HG02885 (cell line): ENCODE results near the gene ANKHD1.
"Not testable (repeated sequence)": the region's sequence is repeated elsewhere in the genome, so short reads cannot be mapped to it uniquely, and the experiment has no call there.

Source experiments
- ATAC-seq: cut with Tn5 transposase; IDR thresholded peaks from one replicate; pipeline ENCODE4 v1.9.1; 2021; ENCODE audit warnings: mild to moderate bottlenecking; ENCODE audit not compliant: unreplicated experiment, poor library complexity

The ANKHD1 gene

DNA sequence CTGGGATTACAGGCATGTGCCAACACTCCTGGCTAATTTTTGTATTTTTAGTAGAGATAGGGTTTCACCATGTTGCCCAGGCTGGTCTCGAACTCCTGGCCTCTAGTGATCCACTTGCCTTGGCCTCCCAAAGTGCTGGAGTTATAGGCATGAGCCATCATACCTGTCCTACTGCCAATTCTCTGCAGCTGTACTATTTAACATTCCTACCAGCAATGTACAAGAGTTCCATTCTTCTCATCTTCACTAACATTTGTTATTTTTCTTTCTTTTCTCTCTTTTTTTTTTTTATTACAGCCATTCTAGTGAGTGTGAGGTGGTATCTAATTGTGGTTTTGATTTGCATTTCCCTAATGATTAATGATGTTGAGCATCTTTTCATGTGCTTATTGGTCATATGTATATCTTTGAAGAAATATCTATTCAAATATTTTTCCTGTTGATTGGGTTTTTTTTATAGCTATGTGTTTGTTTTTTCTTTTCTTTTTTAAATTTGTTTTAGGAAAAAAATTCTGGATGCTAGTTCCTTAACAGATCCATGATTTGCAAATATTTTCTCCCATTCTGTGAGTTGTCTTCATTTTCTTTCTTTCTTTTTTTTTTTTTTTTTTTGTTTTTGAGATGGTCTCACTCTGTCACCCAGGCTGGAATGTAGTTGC lies 17.4 kb downstream of the ANKHD1 start:
- ATAC-seq, result no peak

DNA sequence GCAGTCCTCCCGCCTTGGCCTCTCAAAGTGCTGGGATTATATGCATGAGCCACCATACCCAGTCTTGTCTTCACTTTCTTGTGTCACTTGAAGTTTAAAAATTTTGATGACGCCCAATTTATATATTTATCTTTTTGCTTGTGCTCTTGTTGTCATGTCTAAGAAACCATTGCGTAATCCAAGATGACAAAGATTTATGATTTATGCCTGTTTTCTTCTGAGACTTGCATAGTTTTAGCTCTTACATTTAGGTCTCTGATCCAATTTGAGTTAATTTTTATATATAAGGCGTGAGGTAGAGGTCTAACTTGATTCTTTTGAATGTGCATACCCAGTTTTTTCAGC lies 18.6 kb downstream of the ANKHD1 start:
- no peak for ATAC-seq

DNA sequence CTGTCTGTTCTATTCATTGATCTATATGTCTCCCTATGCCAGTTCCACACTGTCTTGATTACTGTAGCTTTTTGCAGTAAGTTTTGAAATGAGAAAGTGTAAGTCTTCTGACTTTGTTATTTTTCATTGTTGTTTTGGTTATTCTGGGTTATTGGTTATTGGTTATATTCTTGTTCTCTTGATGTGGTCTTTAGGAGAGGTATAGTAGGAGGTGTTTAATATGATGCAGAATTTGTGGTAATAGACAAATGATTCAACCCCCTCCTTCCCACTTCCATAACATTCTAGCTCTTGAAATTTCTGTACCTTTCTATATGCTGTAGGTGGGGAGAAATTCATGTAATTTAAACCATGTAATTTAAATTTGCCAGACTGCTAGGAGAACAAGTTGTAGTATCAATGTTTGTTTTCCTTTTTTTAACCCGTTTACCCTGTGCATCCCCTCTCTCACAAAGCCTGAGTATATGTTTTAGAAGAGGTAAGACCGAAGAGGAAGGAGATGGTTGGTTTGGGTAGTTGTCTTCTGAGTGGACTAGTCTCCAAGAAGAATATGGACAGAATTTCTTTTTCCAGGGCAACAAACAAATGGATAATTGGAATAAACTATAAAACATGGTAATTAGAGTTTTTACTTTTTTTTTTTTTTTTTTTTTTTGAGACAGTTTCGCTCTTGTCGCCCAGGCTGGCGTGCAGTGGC lies 19.2 kb downstream of the ANKHD1 start:
- ATAC-seq, result no peak

DNA sequence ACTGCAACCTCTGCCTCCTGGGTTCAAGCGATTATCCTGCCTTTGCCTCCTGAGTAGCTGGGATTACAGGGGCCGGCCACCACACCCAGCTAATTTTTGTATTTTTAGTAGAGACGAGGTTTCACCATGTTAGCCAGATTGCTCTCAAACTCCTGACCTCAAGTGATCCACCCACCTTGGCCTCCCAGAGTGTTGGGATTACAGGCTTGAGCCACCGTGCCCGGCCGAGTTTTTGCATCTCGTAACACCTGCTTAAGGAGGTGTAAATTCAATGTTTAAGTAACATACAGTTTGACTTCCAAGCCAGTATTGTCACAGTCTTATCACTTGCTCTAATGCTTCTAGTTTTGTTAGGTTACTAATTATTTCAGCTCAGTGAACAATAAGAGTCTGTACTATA lies 19.7 kb downstream of the ANKHD1 start:
- ATAC-seq, result not testable (repeated sequence)

DNA sequence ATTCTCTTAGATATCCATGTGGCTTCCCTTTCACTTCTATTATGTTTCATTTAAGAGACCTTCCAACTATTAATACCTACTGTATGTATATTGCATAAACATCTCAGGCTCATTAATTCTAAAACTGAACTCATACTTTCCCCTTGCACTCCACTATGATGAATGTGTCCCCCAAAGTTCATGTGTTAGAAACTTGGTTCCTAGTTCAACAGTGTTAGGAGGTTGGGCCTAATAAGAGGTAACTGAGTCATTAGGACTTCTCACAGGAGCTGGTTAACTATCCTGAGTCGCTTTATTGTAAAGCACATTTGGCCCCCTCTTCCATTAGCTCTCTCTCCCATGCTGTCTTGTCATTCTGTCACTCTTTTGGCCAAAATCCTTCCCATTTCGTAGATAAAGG lies 22.0 kb downstream of the ANKHD1 start:
- ATAC-seq, result no peak

DNA sequence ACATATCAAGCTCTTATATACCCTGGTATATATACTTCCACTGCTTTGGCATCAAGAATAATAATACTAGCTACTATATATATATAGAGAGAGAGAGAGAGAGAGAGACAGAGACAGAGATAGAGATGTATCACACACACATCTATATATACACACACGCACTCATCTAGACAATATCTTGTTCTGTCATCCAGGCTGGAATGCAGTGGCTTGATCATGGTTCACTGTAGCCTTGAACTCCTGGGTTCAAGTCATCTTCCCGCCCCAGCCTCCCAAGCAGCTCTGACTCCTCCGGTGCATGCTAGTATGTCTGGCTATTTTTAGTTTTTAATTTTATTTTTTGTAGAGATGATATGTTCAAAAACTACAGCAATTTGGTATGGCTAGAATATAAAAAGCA lies 22.5 kb downstream of the ANKHD1 start:
- ATAC-seq, result no peak

DNA sequence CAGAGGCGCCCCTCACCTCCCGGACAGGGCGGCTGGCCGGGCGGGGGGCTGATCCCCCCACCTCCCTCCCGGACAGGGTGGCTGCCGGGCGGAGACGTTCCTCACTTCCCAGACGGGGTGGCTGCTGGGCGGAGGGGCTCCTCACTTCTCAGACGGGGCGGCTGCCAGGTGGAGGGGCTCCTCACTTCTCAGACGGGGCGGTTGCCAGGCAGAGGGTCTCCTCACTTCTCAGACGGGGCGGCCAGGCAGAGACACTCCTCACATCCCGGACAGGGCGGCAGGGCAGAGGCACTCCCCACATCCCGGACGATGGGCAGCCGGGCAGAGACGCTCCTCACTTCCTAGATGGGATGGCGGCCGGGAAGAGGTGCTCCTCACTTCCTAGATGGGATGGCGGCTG lies 26.1 kb downstream of the ANKHD1 start:
- ATAC-seq, result not testable (repeated sequence)

DNA sequence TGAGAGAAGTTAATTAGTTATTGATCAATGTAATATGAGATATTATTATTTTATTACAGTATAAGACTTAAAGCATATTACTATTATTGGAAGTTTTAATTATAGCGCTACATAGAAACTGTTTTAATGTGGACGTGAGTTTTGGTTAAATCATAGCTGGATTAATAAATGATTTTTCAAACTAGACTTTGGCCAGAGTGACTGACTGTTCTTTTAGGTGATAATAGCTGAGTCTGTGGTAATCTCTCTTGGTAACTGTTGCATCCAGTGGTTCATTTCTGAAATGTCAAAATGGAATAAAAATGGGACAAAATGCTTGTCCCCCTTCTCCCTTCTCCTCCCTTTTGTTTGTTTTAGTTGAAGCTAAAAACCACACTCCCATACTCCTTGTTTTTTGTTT lies 28.1 kb downstream of the ANKHD1 start:
- ATAC-seq, result no peak

DNA sequence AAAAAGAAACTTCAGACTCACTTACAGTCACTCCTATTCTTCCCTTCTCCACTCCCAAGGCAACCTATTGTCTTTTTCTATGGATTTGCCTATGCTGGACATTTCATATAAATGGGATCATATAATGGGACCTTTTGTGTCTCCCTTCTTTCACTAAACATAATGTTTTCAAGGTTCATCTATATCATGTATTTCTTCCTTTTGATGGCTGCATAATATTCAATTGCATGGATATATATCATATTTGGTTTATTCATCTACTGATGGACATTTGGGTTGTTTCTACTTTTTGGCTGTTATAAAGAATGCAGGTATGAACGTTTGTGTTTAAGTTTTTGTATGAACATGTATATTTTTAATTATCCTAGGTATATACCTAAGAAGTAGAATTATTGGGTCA lies 30.6 kb downstream of the ANKHD1 start:
- no peak for ATAC-seq

DNA sequence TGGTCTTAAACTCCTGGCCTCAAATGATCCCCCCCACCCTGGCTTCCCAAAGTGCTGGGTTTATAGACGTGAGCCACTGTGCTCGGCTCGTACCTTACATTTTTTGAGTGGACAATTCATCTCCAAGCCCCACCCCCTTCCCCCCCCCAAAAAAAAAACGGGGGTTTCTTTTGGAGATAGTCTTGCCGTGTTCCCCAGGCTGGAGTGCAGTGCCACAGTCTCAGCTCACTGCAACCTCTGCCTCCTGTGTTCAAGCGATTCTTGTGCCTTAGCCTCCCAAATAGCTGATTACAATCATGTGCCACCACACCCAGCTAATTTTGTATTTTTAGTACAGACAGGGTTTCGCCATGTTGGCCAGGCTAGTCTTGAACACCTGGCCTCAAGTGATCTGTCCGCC lies 31.3 kb downstream of the ANKHD1 start:
- ATAC-seq, result no peak

DNA sequence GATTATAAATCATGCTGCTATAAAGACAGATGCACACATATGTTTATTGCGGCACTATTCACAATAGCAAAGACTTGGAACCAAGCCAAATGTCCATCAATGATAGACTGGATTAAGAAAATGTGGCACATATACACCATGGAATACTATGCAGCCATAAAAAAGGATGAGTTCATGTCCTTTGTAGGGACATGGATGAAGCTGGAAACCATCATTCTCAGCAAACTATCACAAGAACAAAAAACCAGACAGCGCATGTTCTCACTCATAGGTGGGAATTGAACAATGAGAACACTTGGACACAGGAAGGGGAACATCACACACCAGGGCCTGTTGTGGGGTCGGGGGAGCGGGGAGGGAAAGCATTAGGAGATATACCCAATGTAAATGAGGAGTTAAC lies 55.7 kb downstream of the ANKHD1 start:
- ATAC-seq, result not testable (repeated sequence)

DNA sequence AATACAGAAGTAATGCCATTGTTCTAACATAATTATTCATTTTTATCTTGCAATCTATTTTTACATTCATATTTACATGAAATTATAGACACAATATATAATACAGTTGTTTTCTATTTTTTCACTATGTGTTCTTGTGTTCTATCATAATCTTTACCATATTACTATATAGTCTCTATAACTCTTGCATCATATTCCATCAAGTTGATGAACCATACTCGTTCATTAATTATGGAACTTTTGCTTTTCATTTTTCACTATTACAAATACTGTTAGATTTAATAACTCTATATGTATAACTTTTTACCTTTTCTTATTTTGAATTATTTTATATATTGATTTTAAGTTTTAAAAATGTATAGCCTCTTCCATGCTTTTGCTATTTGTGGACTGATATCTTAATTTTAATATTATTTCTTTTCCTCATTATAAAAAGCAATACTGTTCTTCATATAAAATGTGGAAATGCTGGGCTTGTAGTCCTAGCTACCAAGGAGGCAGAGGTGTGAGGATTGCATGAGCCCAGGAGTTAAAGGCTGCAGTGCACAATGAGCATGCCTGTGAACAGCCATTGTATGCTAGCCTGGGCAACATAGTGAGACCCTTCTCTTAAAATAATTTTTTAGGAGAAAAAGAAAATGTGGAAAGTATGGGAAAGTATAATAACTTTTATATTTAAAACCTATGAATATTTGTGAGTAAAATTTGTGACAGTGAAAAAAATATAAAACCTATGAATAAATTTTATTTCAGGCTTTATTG lies 65.5 kb downstream of the ANKHD1 start:
- no peak for ATAC-seq

DNA sequence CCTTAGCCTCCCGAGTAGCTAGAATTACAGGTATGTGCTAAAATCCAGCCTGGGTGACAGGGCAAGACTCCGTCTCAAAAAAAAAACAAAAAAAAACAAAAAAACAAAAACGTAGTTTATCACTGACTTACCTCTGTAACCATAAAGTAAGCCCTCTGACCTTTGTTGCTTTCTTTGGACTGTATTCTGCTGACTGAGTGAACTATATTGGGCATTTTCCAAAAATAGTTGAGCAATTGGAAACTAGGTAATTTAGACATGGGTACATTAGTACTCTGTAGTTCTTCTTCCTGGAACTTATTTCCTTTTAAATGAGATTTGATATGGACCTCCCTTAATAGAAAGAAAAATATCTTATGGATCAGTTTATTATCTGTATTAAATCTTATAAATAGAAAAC lies 66.6 kb downstream of the ANKHD1 start:
- ATAC-seq, result no peak

DNA sequence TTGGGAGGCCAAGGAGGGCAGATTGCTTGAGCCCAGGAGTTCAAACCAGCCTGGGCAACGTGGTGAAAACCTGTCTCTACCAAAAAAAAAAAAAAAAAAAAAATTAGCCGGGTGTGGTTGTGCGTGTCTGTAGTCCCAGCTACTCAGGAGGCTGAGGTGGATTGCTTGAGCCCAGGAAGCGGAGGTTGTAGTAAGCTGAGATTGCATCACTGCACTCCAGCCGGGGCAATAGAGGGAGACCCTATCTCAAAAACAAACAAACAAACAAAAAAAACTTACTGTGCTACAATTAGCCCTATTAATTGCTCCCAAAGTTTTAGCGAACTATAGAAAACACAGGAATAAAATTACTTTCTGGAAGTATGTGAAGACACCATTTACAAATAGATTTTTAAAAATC lies 67.6 kb downstream of the ANKHD1 start:
- ATAC-seq, result no peak

DNA sequence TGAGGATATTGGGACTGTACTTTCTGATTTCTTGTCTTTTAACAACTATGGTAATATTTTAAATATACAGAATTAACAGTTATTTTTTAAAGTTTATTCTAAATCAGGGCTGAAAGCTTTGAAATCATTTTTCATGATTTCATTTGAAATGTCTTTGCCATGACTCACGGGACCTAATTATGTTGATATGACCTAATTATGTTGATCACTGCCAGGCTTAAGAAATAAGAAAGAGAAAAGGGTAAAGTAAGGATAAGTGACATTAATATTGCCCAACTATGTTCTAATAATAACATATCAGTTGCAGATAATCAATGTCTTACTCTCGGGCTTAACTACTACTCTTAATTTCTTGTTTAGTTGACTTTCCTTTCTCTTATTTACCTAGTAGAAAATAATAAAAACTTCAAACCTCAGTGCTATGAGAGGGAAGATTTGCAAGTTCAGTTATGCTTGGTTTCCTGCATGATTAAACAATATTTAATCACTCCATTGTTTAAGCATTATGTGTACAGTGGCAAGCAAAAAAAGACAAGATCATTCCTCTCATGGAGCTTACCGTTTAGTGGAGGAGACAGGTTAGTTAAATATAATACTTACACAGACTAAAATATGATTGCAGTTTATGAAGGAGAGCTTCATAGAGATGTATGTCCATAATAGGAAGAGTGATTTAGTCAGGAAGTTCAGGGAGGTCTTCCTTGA lies 78.8 kb downstream of the ANKHD1 start:
- ATAC-seq, result no peak

DNA sequence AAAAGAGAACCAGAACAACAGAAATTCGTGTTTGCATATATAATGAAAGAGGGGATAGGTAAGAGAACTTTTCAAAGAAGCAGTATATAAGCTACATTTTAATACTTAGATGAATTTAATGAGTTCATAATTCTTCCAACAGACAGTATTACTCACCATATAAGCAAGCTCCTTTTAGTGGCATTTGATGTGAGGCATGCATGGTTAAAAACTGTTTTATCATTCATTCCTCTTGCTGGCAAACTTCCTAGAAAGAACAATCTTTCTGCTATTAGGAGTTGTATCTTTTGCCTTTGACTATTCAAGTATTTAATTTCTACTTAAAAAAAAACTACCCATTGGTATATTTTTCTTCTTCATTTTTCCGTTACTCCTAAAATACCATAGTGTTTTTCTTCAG lies 80.1 kb downstream of the ANKHD1 start:
- no peak for ATAC-seq

DNA sequence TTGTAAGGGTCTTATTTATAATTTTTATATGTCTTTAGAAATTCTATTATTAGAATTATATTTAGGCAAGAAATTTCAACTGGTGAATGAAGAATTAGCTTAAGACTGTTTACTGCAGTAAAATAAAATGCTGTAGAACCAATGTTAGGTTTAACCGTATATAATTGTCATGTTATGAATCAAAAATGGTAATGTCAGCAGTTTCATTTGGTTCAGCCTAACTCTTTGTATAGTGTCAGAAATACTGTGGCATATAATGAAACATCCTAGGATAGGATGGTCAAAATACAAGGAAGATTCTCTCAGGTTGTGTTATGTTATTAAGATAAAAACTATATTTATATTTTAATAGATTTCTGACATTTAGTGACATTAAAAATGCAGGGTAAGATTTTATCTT lies 81.4 kb downstream of the ANKHD1 start:
- no peak for ATAC-seq

DNA sequence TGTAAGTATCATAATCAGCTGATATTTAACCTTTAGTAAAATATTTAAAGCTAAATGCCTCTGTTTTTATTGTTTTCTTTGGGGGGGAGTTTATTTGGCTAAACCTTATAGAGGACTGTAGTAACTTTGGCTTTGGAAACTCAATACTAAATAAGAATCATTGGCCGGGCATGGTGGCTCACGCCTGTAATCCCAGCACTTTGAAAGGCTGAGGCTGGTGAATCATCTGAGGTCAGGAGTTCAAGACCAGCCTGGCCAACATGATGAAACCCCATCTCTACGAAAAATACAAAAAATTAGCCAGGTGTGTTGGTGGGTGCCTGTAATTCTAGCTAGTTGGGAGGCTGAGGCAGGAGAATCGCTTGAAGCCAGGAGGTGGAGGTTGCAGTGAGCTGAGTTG lies 86.5 kb downstream of the ANKHD1 start:
- not testable (repeated sequence) for ATAC-seq

DNA sequence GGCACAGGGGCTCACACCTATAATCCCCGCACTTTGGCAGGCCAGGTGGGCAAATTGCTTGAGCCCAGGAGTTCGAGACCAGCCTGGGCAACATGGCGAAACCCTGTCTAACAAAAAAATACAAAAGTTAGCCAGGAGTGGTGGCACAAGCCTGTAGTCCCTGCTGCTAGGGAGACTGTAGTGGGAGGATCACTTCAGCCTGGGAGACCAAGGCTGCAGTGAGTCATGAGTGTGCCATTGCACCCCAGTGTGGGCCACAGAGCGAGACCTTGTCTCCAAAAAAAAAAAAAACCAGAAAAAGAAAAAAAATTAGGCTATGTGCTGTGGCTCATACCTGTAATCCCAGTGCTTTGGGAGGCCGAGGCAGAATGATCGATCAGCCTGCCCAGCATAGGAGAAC lies 87.3 kb downstream of the ANKHD1 start:
- no peak for ATAC-seq

DNA sequence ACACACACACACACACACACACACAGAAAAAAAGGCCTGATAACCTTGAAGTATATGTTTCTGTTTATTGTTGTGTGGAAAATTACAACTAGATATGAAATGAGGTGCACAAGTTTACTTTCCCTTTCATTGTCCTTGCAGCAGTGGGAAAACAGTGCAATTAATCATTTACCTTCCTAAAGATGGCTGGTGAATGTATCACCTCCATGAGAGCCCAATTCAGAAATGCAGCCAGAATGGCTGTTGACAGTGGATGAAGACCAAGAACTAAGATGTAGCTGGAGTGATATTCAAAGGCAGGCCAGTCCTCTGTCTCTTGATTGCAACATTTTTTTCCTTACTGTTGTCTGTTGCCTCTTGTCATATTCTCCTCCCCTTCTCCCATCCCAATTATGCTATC lies 96.3 kb downstream of the ANKHD1 start:
- ATAC-seq, result no peak

DNA sequence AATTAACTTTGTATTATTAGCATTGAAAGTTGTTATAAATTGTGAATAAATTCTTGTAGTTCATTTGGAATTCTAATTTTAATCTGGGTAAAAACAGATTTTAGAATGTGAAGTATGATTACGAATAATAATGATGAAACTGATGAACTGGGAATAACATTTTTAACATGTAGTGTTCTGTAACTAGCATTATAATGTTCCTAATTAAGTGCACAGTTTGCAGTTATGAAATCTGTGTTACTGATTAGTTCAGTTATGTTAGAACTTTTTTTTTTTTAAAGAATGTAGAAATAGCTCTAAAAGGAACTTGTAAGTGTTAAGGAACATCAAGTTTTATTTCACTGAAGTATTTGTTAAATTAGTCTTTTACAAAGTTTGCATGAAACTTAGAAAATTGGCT lies 97.0 kb downstream of the ANKHD1 start:
- ATAC-seq, result no peak
